Measurements from ENCODE around the gene MBNL1.

Gene MBNL1

DNA sequence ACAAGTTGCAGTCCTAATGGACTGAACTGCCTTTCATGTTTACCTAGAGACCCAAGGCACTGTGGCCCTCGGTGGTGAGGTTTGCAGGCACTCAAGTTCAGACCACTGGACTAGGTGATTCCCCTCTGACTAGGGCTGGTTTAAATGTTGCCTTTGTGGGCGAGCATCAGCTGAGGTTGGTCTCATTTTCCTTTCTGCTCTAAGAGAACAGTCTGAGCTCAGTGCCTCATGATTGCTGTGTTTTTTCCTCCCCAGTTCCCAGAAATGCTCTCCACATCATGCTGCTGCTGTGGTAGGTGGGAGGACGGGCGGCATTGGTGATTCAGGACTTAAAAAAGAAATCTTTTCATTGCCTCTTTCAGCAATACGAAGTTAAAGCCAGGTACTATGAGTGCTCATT, 237.2 kb downstream of the MBNL1 start:
- ATAC-seq, result no peak
- no peak for TF ChIP-seq SNAI2 (CRISPR knock-in tag; IDR thresholded peaks at IDR 0.05)
- TF ChIP-seq ISL1 (CRISPR knock-in tag; IDR thresholded peaks at IDR 0.05), result no peak
- no peak for TF ChIP-seq TCF4 (CRISPR knock-in tag; IDR thresholded peaks at IDR 0.05; ENCODE audit: borderline replicate concordance)
- TF ChIP-seq TOX (CRISPR knock-in tag; IDR thresholded peaks at IDR 0.05; ENCODE audit: borderline replicate concordance), result no peak
- no peak for TF ChIP-seq ZC3H10 (CRISPR knock-in tag; IDR thresholded peaks at IDR 0.05)
- TF ChIP-seq, protein P1, sequence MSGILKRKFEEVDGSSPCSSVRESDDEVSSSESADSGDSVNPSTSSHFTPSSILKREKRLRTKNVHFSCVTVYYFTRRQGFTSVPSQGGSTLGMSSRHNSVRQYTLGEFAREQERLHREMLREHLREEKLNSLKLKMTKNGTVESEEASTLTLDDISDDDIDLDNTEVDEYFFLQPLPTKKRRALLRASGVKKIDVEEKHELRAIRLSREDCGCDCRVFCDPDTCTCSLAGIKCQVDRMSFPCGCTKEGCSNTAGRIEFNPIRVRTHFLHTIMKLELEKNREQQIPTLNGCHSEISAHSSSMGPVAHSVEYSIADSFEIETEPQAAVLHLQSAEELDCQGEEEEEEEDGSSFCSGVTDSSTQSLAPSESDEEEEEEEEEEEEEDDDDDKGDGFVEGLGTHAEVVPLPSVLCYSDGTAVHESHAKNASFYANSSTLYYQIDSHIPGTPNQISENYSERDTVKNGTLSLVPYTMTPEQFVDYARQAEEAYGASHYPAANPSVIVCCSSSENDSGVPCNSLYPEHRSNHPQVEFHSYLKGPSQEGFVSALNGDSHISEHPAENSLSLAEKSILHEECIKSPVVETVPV (CRISPR knock-in tag; IDR thresholded peaks at IDR 0.05), result no peak
- TF ChIP-seq, protein P2, sequence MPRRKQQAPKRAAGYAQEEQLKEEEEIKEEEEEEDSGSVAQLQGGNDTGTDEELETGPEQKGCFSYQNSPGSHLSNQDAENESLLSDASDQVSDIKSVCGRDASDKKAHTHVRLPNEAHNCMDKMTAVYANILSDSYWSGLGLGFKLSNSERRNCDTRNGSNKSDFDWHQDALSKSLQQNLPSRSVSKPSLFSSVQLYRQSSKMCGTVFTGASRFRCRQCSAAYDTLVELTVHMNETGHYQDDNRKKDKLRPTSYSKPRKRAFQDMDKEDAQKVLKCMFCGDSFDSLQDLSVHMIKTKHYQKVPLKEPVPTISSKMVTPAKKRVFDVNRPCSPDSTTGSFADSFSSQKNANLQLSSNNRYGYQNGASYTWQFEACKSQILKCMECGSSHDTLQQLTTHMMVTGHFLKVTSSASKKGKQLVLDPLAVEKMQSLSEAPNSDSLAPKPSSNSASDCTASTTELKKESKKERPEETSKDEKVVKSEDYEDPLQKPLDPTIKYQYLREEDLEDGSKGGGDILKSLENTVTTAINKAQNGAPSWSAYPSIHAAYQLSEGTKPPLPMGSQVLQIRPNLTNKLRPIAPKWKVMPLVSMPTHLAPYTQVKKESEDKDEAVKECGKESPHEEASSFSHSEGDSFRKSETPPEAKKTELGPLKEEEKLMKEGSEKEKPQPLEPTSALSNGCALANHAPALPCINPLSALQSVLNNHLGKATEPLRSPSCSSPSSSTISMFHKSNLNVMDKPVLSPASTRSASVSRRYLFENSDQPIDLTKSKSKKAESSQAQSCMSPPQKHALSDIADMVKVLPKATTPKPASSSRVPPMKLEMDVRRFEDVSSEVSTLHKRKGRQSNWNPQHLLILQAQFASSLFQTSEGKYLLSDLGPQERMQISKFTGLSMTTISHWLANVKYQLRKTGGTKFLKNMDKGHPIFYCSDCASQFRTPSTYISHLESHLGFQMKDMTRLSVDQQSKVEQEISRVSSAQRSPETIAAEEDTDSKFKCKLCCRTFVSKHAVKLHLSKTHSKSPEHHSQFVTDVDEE (CRISPR knock-in tag; IDR thresholded peaks at IDR 0.05), result no peak
- no peak for TF ChIP-seq GLIS3 (CRISPR knock-in tag; IDR thresholded peaks at IDR 0.05)
- no peak for TF ChIP-seq PPARA (CRISPR knock-in tag; IDR thresholded peaks at IDR 0.05; ENCODE audit: borderline replicate concordance)
- no peak for TF ChIP-seq ZNF565 (CRISPR knock-in tag; conservative IDR thresholded peaks at IDR 0.05; ENCODE audit: low read depth)
- TF ChIP-seq, protein P3, sequence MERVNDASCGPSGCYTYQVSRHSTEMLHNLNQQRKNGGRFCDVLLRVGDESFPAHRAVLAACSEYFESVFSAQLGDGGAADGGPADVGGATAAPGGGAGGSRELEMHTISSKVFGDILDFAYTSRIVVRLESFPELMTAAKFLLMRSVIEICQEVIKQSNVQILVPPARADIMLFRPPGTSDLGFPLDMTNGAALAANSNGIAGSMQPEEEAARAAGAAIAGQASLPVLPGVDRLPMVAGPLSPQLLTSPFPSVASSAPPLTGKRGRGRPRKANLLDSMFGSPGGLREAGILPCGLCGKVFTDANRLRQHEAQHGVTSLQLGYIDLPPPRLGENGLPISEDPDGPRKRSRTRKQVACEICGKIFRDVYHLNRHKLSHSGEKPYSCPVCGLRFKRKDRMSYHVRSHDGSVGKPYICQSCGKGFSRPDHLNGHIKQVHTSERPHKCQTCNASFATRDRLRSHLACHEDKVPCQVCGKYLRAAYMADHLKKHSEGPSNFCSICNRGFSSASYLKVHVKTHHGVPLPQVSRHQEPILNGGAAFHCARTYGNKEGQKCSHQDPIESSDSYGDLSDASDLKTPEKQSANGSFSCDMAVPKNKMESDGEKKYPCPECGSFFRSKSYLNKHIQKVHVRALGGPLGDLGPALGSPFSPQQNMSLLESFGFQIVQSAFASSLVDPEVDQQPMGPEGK (CRISPR knock-in tag; IDR thresholded peaks at IDR 0.05; ENCODE audit: borderline replicate concordance), result no peak
- TF ChIP-seq BACH2 (CRISPR knock-in tag; IDR thresholded peaks at IDR 0.05; ENCODE audit: borderline replicate concordance), result no peak
- TF ChIP-seq CSDC2 (CRISPR knock-in tag; IDR thresholded peaks at IDR 0.05), result no peak

DNA sequence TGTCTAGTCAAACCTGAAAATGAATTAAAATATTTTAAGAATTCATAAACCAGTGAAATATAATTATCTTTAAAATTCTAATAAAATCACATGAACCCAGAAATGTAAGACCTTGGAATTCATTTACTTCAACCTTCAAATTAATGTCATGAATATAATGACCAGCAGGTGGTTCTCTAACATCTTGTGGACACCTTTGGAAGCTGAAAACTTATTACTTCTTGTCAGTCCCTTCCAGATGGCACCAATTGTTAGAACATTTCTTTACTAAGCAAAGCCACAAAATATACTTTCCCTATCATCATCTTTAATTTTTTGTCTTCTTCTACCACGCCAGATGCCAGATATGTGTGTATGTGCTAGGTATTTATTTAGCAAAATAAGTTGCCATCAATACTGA, 240.0 kb downstream of the MBNL1 start:
- TF ChIP-seq ZC3H10 (CRISPR knock-in tag; IDR thresholded peaks at IDR 0.05) (no peak), ZFP3 (CRISPR knock-in tag; IDR thresholded peaks at IDR 0.05) (no peak), RARB (CRISPR knock-in tag; IDR thresholded peaks at IDR 0.05) (no peak), BACH2 (CRISPR knock-in tag; IDR thresholded peaks at IDR 0.05; ENCODE audit: borderline replicate concordance) (no peak), GLIS3 (CRISPR knock-in tag; IDR thresholded peaks at IDR 0.05) (no peak), TCF4 (CRISPR knock-in tag; IDR thresholded peaks at IDR 0.05; ENCODE audit: borderline replicate concordance) (no peak), OSR1 (CRISPR knock-in tag; IDR thresholded peaks at IDR 0.05) (no peak), ZNF8 (CRISPR knock-in tag; IDR thresholded peaks at IDR 0.05) (no peak), CSDC2 (CRISPR knock-in tag; IDR thresholded peaks at IDR 0.05) (no peak), ISL1 (CRISPR knock-in tag; IDR thresholded peaks at IDR 0.05) (no peak), ZNF70 (CRISPR knock-in tag; IDR thresholded peaks at IDR 0.05) (no peak)
- TF ChIP-seq, protein P4, sequence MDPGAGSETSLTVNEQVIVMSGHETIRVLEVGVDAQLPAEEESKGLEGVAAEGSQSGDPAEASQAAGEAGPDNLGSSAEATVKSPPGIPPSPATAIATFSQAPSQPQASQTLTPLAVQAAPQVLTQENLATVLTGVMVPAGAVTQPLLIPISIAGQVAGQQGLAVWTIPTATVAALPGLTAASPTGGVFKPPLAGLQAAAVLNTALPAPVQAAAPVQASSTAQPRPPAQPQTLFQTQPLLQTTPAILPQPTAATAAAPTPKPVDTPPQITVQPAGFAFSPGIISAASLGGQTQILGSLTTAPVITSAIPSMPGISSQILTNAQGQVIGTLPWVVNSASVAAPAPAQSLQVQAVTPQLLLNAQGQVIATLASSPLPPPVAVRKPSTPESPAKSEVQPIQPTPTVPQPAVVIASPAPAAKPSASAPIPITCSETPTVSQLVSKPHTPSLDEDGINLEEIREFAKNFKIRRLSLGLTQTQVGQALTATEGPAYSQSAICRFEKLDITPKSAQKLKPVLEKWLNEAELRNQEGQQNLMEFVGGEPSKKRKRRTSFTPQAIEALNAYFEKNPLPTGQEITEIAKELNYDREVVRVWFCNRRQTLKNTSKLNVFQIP (CRISPR knock-in tag; IDR thresholded peaks at IDR 0.05; ENCODE audit: borderline replicate concordance, low read depth), result no peak
- TF ChIP-seq, protein P3 (CRISPR knock-in tag; IDR thresholded peaks at IDR 0.05; ENCODE audit: borderline replicate concordance), result no peak
- no peak for ATAC-seq

DNA sequence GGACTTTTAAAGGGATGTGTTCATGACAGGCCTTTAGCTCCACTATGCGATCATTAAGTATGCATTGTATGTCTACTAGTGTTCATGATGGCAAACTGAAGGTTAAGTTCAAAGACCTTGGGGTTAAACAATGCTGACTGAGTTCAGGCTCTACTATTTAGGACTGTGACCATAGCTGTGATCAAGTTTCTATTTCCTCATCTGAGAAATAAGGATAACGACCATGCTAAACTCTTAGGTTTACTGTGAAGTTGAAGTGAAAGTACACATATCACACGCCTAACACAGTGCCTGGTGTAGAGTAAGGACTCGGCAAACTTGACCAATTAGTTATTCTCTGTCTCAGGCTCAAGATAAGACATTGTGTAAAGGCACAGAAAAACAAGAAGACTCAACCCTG, 243.2 kb downstream of the MBNL1 start:
- ATAC-seq, result peak; percentile 16; the same call in 1 of the 3 replicates

More for the DNA sequence above, 243.2 kb downstream of the MBNL1 start:
- TF ChIP-seq ISL1 (CRISPR knock-in tag; IDR thresholded peaks at IDR 0.05) (no peak), GLIS3 (CRISPR knock-in tag; IDR thresholded peaks at IDR 0.05) (no peak), ZNF565 (CRISPR knock-in tag; conservative IDR thresholded peaks at IDR 0.05; ENCODE audit: low read depth) (no peak), ZFP3 (CRISPR knock-in tag; IDR thresholded peaks at IDR 0.05) (no peak), CSDC2 (CRISPR knock-in tag; IDR thresholded peaks at IDR 0.05) (no peak)
- TF ChIP-seq, protein P5, sequence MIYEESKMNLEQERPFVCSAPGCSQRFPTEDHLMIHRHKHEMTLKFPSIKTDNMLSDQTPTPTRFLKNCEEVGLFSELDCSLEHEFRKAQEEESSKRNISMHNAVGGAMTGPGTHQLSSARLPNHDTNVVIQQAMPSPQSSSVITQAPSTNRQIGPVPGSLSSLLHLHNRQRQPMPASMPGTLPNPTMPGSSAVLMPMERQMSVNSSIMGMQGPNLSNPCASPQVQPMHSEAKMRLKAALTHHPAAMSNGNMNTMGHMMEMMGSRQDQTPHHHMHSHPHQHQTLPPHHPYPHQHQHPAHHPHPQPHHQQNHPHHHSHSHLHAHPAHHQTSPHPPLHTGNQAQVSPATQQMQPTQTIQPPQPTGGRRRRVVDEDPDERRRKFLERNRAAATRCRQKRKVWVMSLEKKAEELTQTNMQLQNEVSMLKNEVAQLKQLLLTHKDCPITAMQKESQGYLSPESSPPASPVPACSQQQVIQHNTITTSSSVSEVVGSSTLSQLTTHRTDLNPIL (CRISPR knock-in tag; IDR thresholded peaks at IDR 0.05; ENCODE audit: low read depth), result no peak
- TF ChIP-seq, protein P1 (CRISPR knock-in tag; IDR thresholded peaks at IDR 0.05), result no peak
- TF ChIP-seq, protein P4 (CRISPR knock-in tag; IDR thresholded peaks at IDR 0.05; ENCODE audit: borderline replicate concordance, low read depth), result no peak
